D341Med (cell line): ENCODE measurements around the gene ZCCHC4.

Experiments used
- DNase-seq: peaks from one replicate; pipeline ENCODE4 v3.0.0; 2012; ENCODE audit warnings: low spot score

The ZCCHC4 gene

DNA sequence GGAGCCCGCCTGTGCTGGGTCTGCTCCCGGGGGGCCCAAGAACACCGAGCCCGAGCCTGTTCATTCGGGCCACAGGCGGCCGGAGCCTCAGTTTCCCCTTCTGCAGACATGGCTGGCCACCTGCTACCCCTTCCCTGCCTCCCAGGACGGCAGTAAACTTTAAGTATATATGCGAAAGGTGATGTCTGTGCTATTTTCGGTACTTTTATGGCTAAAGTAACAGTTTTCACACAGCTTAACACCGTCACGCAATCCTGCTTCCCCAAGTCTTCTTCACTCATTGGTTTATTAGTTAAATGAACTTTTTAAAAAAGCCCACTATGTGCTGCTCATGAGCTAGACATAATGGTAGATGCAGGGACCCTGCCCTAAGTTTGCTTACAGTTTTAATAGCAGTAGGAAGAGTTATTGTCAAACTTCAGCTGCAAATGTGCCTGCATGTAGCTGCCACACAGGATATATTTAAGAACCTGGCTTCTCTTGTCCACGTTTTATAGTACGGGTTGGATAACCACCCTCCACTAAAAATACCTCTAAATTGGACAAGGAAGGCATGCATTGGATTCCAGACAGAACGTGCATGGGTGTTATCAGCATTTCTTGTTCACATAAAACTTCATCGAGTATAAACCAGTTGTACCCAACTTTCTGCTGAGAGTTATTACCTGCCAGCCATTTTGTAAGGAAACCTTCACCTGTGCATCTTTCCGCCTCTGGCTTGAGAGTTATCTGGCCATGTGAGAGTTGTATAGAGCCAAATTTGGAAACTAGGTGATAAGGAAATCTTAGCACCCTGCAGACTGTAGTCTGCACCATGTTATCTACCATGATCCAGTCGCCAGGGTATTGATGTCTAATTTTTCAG lies 65.2 kb downstream of the ZCCHC4 start:
- DNase-seq: no peak

- DNase-seq: no peak
These were observed 65.8 kb downstream of the ZCCHC4 start for GRCh38 chr4:25378437-25378743.

DNA sequence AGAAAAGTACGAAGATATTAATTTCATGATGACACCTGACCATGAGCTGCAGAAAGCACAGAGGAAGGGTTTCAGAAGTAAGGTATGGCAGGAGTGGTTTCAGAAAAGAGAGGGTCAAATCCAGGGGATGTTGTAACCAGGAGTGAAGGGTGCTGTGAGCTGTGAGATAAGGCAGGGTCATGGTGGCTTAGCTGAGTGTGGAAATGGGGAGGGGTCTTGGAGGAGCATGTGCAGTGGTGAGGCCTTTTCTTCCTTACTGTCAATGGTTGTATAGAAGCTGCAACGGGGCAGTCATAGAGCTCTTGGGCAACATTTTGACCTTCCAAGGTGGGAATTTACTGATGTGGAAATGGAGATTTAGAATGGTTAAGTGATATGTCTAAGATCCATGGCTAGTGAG lies 67.0 kb downstream of the ZCCHC4 start:
- no peak for DNase-seq

DNA sequence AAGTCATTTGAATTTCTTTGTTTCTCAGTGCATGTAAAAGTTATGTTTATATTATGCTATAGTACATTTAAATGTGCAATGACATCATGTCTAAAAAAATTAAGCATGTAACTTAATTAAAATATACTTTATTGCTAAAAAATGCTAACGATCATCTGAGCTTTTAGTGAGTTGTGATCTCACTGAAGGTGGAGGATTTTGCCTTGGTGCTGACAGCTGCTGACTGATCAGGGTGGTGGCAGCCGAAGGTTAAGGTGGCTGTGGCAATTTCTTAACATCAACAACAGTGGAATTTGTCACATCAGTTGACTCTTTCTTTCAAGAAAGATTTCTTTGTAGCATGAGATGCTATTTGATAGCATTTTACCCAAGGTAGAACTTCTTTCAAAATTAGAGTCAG lies 71.1 kb downstream of the ZCCHC4 start:
- no peak for DNase-seq

DNA sequence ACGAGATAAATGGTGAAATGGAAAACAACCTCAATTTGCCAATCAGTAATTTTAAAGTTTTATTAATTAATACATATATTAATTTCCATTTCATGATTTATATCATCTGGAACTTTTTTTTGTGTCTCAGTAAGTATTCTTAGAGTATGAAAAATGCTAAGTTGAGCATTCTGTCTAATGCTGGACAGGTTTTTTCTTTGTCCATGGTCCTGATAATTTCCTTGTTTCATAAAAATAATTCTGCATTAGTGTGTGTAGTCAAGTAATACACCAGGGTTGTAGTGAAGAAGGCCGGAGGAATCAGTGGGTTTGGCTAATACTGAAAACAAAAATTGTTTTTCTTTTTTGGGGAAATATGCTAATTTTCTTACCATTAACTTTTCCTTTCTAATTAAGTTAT lies 74.4 kb downstream of the ZCCHC4 start:
- no peak for DNase-seq

- no peak for DNase-seq
These were observed 84.7 kb downstream of the ZCCHC4 start for GRCh38 chr4:25397305-25397704.

DNA sequence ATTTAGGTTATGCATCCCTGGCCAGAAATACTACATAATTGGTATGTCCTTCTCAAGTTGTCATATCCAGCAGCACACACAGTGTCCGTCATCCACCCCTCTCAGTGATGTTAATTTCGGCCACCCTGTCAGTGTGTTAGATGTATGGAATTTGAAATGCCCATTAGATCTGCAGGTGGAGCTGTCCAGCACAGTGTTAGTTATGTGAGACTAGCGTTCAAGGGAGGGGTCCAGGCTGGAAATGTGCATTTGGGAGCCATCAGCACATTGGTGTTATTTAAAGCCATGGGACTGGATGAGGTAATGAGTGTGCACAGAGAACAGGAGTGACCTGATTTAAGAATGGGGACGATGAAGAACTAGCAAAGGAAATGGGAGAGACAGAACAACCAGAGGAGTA lies 86.9 kb downstream of the ZCCHC4 start:
- no peak for DNase-seq

GRCh38 chr4:25401066-25401465 lies 88.5 kb downstream of the ZCCHC4 start:
- DNase-seq: no peak

- DNase-seq: no peak
These were observed 89.9 kb downstream of the ZCCHC4 start for GRCh38 chr4:25402521-25402920.

DNA sequence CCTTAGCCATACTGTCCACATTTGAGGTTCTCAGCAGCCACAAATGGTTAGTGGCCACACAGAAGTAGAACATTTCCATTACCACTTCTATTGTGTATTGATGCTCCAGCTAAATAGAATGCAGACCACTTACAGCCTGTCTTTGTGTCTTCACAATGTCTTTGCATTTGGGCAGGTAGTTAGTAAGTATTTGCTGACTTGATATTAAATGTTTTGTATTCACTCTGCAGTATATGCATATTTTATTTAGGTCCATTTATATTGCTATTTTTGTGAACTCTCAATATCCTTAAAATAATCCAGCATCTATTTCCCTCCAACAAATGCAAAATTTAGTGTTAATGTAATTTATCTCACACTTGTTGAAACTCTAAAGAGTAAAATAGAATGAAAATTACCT lies 91.1 kb downstream of the ZCCHC4 start:
- no peak for DNase-seq

DNA sequence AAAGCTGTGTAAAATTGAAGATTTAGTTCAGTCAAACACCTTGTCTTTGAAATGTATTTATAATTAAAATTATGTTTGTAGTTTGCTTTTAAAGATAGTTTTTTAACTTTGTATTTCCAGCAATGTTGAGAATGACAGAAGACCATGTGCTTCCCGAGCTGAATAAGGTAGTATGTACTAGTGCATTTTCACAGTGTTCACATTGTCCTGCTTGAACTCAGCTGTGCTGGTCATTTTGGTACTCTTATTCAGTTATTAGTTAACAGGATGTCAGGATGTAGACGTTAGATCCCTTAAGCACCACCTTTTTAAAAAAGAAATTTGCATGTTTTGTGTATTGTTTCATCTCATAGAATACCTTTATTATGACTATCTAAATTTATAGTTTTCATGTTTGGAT lies 92.9 kb downstream of the ZCCHC4 start:
- no peak for DNase-seq

DNA sequence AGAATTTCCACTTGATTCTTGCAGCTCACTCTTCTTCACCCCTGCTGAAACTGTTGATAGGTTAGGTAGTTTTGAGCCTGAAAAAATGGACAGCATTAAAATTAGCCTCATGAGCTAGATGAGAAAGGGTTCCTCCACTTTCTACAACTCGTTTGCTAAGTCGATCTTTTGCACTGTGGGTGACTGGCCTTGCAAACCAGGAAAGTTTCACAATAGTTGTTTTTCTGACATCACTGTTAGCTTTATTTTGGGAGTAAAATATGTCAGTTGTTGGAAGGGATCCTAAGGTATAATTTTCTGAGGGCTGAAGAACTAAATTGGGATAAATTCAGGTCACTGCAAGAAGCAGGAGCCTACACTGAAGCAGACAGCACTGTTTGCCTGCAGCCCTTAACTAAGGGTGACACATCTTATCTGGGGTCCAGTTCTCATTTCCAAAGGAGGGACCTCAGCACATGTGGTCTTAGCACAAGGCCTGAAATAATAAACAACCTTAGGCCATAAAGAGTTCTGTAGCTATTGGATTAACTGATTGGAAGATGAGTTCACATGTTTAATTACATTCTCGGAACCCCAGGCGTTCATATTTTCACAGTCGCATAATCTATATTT lies 93.6 kb downstream of the ZCCHC4 start:
- no peak for DNase-seq

DNA sequence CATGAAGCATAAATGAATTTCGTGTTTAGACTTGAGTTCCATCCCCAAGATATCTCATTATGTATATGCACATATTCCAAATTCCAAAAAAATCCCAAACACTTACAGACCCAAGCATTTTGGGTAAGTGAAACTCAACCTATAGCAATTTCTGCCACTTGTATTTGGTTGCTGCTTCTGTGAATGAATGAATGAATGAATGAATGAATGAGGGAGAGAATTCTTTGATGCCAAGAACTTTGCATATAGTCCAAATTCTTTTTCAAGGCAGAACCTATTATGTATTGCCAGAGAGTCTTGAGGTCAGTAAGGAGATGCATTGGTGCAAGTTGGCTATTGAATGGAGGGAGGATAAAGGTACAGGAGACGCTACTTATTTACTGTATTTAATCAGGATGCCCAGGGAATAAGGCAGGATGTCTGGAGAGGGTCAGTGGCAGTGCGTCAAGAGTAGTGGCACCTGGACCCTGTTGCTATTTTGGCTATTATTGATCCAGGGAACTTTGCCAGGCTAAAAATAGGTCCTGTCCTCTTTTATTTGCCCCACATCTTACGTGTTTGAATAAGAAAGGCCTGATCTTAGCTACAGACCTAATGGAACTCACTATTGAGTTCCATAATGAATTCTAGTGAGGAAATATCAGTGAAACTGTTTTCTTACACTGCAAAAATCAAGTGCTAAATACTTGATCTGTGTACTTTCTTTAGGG lies 98.4 kb downstream of the ZCCHC4 start:
- DNase-seq: no peak

GRCh38 chr4:25413261-25413660 lies 100.7 kb downstream of the ZCCHC4 start:
- DNase-seq: no peak

DNA sequence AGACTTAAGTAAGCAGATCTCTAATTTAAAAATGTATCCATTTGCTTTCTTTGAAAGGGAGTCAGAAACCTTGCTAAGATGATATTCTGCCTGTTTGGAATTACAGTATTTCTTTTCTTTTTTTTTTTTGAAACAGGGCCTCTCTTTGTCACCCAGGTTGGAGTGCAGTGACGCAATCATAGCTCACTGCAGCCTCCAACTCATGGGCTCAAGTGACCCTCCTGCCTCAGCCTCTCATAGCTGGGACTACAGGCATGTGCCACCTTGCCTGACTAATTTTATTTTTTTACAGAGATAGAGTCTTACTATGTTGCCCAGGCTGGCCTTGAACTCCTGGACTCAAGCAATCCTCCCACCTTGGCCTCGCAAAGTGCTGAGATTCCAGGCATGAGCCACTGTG lies 104.4 kb downstream of the ZCCHC4 start:
- no peak for DNase-seq
